AG04449 (cell line): ENCODE results near the gene CPEB4.

Experiments used
- CTCF ChIA-PET: fragments of 350-600 bp; formaldehyde crosslinking; extraction: SDS; loops from one replicate; lab custom pipeline; 2021; ENCODE audit warnings: antibody characterized with exemption; lab: Yijun Ruan, JAX
- POLR2A ChIA-PET: fragments of 400-600, 350-600 bp; formaldehyde crosslinking; extraction: SDS; loops from one replicate; lab custom pipeline; 2020; ENCODE audit warnings: antibody characterized with exemption, inconsistent platforms; lab: Yijun Ruan, JAX
- DNase-seq: peaks from one replicate; pipeline ENCODE4 v3.0.0-alpha.2; 2010; ENCODE audit warnings: low read depth, low spot score
- H3K4me3 ChIP-seq: 2 replicates; pipeline ENCODE4 v1.5.1; 2011; ENCODE audit warnings: low read depth, mild to moderate bottlenecking, control low read depth, low read length
- CTCF ChIP-seq: IDR thresholded peaks from one replicate; pipeline ENCODE4 v1.5.1; 2011; ENCODE audit warnings: mild to moderate bottlenecking, moderate library complexity, low read length, control low read depth, inconsistent platforms; ENCODE audit not compliant: insufficient read depth; ENCODE audit errors: missing control alignments

CPEB4 gene

GRCh38 chr5:173857234-173857633 is 30.9 kb upstream of the CPEB4 start:
- CTCF ChIA-PET, result no interaction called here
- H3K4me3 ChIP-seq, result no peak overlapping the region
- no peak for DNase-seq
- POLR2A ChIA-PET, result no interaction called here
- no peak for TF ChIP-seq CTCF

DNA sequence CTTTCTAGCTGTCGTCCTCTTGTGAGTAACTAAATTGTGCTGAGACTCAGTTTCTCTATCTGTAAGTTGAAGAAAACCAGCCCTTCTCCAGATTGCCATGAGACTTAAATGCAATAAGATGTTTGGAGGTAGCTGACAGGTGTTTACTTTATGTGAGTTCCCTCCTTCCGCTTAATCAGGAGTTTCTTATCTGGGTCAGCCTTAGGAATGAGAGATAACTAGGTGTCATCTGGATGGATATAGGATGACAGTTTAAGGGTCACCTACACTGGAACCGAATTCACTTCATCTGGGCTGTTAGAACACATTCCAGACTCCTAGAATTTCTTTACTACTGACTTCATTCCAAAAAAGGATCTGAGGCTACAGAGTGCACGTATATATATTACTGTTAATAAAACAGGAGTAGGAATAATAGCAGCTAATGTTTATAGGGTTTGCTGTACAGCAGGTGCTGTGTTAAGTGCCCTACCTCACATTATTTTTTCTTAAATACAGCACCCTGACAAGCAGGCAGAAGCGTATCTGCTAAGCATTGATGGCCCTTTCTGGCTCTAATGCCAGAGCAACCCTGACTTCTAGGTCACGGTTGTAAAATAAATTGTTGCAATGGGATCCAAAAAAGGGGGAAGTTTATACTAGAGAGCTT is 30.0 kb upstream of the CPEB4 start:
- DNase-seq, result no peak
- POLR2A ChIA-PET, result no interaction called here
- CTCF ChIA-PET, result no interaction called here

GRCh38 chr5:173858670-173859407 is 29.3 kb upstream of the CPEB4 start:
- CTCF ChIA-PET, result interaction anchor here (0.8 kb wide), 1 partner anchor 114 kb away, joined by 4 read pairs; no protein-coding TSS in a partner anchor
- TF ChIP-seq CTCF, result no peak
- H3K4me3 ChIP-seq, result no peak overlapping the region
- POLR2A ChIA-PET, result no interaction called here
- no peak for DNase-seq

More for the DNA sequence above, 30.0 kb upstream of the CPEB4 start:
- TF ChIP-seq CTCF, result no peak
- no peak overlapping the region for H3K4me3 ChIP-seq

GRCh38 chr5:173859408-173860159 is 28.6 kb upstream of the CPEB4 start:
- ChIA-PET POLR2A (no interaction called here), CTCF (interaction anchor here (0.8 kb wide), 1 partner anchor 113 kb away, joined by 4 read pairs; no protein-coding TSS in a partner anchor)
- TF ChIP-seq CTCF, result no peak
- no peak overlapping the region for H3K4me3 ChIP-seq
- DNase-seq, result no peak

GRCh38 chr5:173862047-173862477 is 26.1 kb upstream of the CPEB4 start:
- TF ChIP-seq CTCF, result no peak
- no peak for DNase-seq
- H3K4me3 ChIP-seq, result no peak overlapping the region
- POLR2A ChIA-PET, result interaction anchor here (1.2 kb wide), 1 partner anchor 26 kb away, joined by 3 read pairs; the partner anchor contains the start of gene CPEB4
- CTCF ChIA-PET, result no interaction called here
